ENCODE results near the gene BRCA1.
"Not testable (repeated sequence)": the region's sequence is repeated elsewhere in the genome, so short reads cannot be mapped to it uniquely, and the experiment has no call there.

Gene BRCA1

GRCh38 chr17:43155666-43156065 lies 30.5 kb upstream of the BRCA1 start:
- no peak overlapping the region for H3K4me3 ChIP-seq (ENCODE audit: control insufficient read depth, low read depth, low read length)
- no peak for TF ChIP-seq CTCF (conservative IDR thresholded peaks at IDR 0.05; ENCODE audit: control insufficient read depth, insufficient read depth, low read depth, low read length)
- DNase-seq (ENCODE audit: low read depth), result no peak

- DNase-seq (ENCODE audit: low read depth); H3K4me3 ChIP-seq (ENCODE audit: control insufficient read depth, low read depth, low read length): not testable (repeated sequence)
Measured at GRCh38 chr17:43153197-43153835, 28.2 kb upstream of the BRCA1 start.

GRCh38 chr17:43151880-43152456 lies 26.8 kb upstream of the BRCA1 start:
- DNase-seq (ENCODE audit: low read depth), result no peak
- no peak for TF ChIP-seq CTCF (conservative IDR thresholded peaks at IDR 0.05; ENCODE audit: control insufficient read depth, insufficient read depth, low read depth, low read length)
- H3K4me3 ChIP-seq (ENCODE audit: control insufficient read depth, low read depth, low read length), result no peak overlapping the region

GRCh38 chr17:43146649-43147048 lies 21.5 kb upstream of the BRCA1 start:
- TF ChIP-seq CTCF (conservative IDR thresholded peaks at IDR 0.05; ENCODE audit: control insufficient read depth, insufficient read depth, low read depth, low read length), result no peak
- H3K4me3 ChIP-seq (ENCODE audit: control insufficient read depth, low read depth, low read length), result no peak overlapping the region
- no peak for DNase-seq (ENCODE audit: low read depth)

- no peak for DNase-seq (ENCODE audit: low read depth)
- TF ChIP-seq CTCF (conservative IDR thresholded peaks at IDR 0.05; ENCODE audit: control insufficient read depth, insufficient read depth, low read depth, low read length), result no peak
- no peak overlapping the region for H3K4me3 ChIP-seq (ENCODE audit: control insufficient read depth, low read depth, low read length)
Measured at GRCh38 chr17:43143201-43143600, 18.0 kb upstream of the BRCA1 start.

GRCh38 chr17:43142153-43142552 lies 17.0 kb upstream of the BRCA1 start:
- H3K4me3 ChIP-seq (ENCODE audit: control insufficient read depth, low read depth, low read length), result no peak overlapping the region
- TF ChIP-seq CTCF (conservative IDR thresholded peaks at IDR 0.05; ENCODE audit: control insufficient read depth, insufficient read depth, low read depth, low read length), result no peak
- no peak for DNase-seq (ENCODE audit: low read depth)

GRCh38 chr17:43140396-43141332 lies 15.5 kb upstream of the BRCA1 start:
- no peak for TF ChIP-seq CTCF (conservative IDR thresholded peaks at IDR 0.05; ENCODE audit: control insufficient read depth, insufficient read depth, low read depth, low read length)
- no peak for DNase-seq (ENCODE audit: low read depth)
- H3K4me3 ChIP-seq (ENCODE audit: control insufficient read depth, low read depth, low read length), result no peak overlapping the region

- DNase-seq (ENCODE audit: low read depth); H3K4me3 ChIP-seq (ENCODE audit: control insufficient read depth, low read depth, low read length): not testable (repeated sequence)
Measured at GRCh38 chr17:43138531-43138930, 13.4 kb upstream of the BRCA1 start.

GRCh38 chr17:43136574-43136973 lies 11.4 kb upstream of the BRCA1 start:
- DNase-seq (ENCODE audit: low read depth); H3K4me3 ChIP-seq (ENCODE audit: control insufficient read depth, low read depth, low read length): not testable (repeated sequence)

Measured in fibroblast of mammary gland (primary cell).